SU-DHL-6 (cell line): ENCODE measurements around the gene GALNT9.
"Not testable (repeated sequence)": the region's sequence is repeated elsewhere in the genome, so short reads cannot be mapped to it uniquely, and the experiment has no call there.

Source experiments
- H2AFZ ChIP-seq: fragments of 200-600 bp; sonication (generic); 2 replicates; pipeline ENCODE4 v1.6.1; 2014; ENCODE audit warnings: low read depth, mild to moderate bottlenecking, moderate library complexity, mixed read lengths, antibody characterized with exemption, low read length; ENCODE audit not compliant: severe bottlenecking
- H3F3A ChIP-seq: fragments of 200-600 bp; shearing (Covaris generic); 2 replicates; pipeline ENCODE4 v1.6.0; 2016; ENCODE audit warnings: antibody characterized with exemption, mild to moderate bottlenecking; ENCODE audit not compliant: insufficient read depth
- H3K27ac ChIP-seq: fragments of 200-600 bp; sonication (generic); 2 replicates; pipeline ENCODE4 v1.5.1; 2016; ENCODE audit warnings: low read depth, mild to moderate bottlenecking, low read length, moderate library complexity, mixed read lengths
- H3K27me3 ChIP-seq: fragments of 200-600 bp; sonication (generic), shearing (Covaris generic); 2 replicates; pipeline ENCODE4 v1.6.0; 2014; ENCODE audit warnings: mild to moderate bottlenecking, low read length
- H3K36me3 ChIP-seq: fragments of 200-600 bp; sonication (generic); 2 replicates; pipeline ENCODE4 v1.6.1; 2014; ENCODE audit warnings: mild to moderate bottlenecking, low read length, mixed read lengths
- H3K4me2 ChIP-seq: fragments of 300-600, 200-600 bp; shearing (Covaris generic), sonication (generic); 2 replicates; pipeline ENCODE4 v1.6.0; 2014; ENCODE audit warnings: low read length, low read depth, mild to moderate bottlenecking; ENCODE audit not compliant: poor library complexity, severe bottlenecking
- H3K4me3 ChIP-seq: fragments of 200-600 bp; sonication (generic); 2 replicates; pipeline ENCODE4 v1.5.1; 2014; ENCODE audit warnings: antibody characterized with exemption, low read length, mild to moderate bottlenecking, mixed read lengths; ENCODE audit not compliant: insufficient read depth, poor library complexity, severe bottlenecking
- H3K79me2 ChIP-seq: fragments of 200-600 bp; sonication (generic); 2 replicates; pipeline ENCODE4 v1.6.1; 2014; ENCODE audit warnings: mild to moderate bottlenecking, low read length, moderate library complexity; ENCODE audit not compliant: insufficient read depth
- H3K9ac ChIP-seq: fragments of 200-600 bp; sonication (generic); 2 replicates; pipeline ENCODE4 v1.7.0; 2014; ENCODE audit warnings: mild to moderate bottlenecking, low read length
- H3K9me2 ChIP-seq: fragments of 200-600 bp; sonication (generic); replicated peaks from 2 replicates; pipeline ENCODE4 v1.6.1; 2014; ENCODE audit warnings: low read length; ENCODE audit not compliant: insufficient read depth
- H3K9me3 ChIP-seq: fragments of 200-600 bp; sonication (generic); 2 replicates; pipeline ENCODE4 v1.6.1; 2014; ENCODE audit warnings: low read length, mixed read lengths; ENCODE audit not compliant: insufficient read depth
- H4K20me1 ChIP-seq: fragments of 200-600 bp; sonication (generic); 2 replicates; pipeline ENCODE4 v1.6.1; 2014; ENCODE audit warnings: low read depth, mild to moderate bottlenecking, antibody characterized with exemption, low read length, moderate library complexity, mixed read lengths
- CTCF ChIP-seq: fragments of 200-600 bp; sonication (generic); IDR thresholded peaks from one replicate; pipeline ENCODE4 v1.5.1; 2017; ENCODE audit warnings: antibody characterized with exemption, mild to moderate bottlenecking, low read length, moderate library complexity; ENCODE audit not compliant: insufficient read depth, poor library complexity, severe bottlenecking
- EZH2phosphoT487 ChIP-seq: fragments of 200-600 bp; sonication (generic), shearing (Covaris generic); conservative IDR thresholded peaks from 2 replicates; pipeline ENCODE4 v1.6.1; 2018; ENCODE audit warnings: mild to moderate bottlenecking, antibody characterized with exemption, low read length, moderate library complexity, mixed read lengths

The GALNT9 gene

GRCh38 chr12:132224484-132224883 is 104.9 kb downstream of the GALNT9 start:
- Histone ChIP-seq H3K9me2 (no peaks in the 10 kb centered on the region), H3F3A (no peaks in the 10 kb centered on the region), H2AFZ (no peak overlapping the region), H3K9me3 (peaks cover 23% of the 10 kb centered on the region; the same call in 1 of the 2 replicates), H3K4me2 (no peak overlapping the region), H4K20me1 (no peaks in the 10 kb centered on the region), H3K36me3 (no peaks in the 10 kb centered on the region), H3K27me3 (no peaks in the 10 kb centered on the region), H3K4me3 (no peak overlapping the region), H3K27ac (no peak overlapping the region), H3K9ac (no peak overlapping the region), H3K79me2 (no peaks in the 10 kb centered on the region)
- TF ChIP-seq CTCF (no peak), EZH2phosphoT487 (no peak)

GRCh38 chr12:132222808-132223173 is 106.6 kb downstream of the GALNT9 start:
- TF ChIP-seq CTCF (no peak), EZH2phosphoT487 (no peak)
- Histone ChIP-seq H2AFZ (no peak overlapping the region), H3K79me2 (no peaks in the 10 kb centered on the region), H3K4me3 (no peak overlapping the region), H3K27ac (no peak overlapping the region), H3K36me3 (no peaks in the 10 kb centered on the region), H3K9ac (no peak overlapping the region), H3K9me3 (peaks cover 23% of the 10 kb centered on the region; the same call in 1 of the 2 replicates), H3K4me2 (no peak overlapping the region), H3F3A (no peaks in the 10 kb centered on the region), H3K27me3 (no peaks in the 10 kb centered on the region), H4K20me1 (no peaks in the 10 kb centered on the region), H3K9me2 (no peaks in the 10 kb centered on the region)

GRCh38 chr12:132222096-132222807 is 107.1 kb downstream of the GALNT9 start:
- H3K27me3 ChIP-seq = no peaks in the 10 kb centered on the region
- H3K36me3 ChIP-seq = no peaks in the 10 kb centered on the region
- H3K9ac ChIP-seq = no peak overlapping the region
- no peaks in the 10 kb centered on the region for H3F3A ChIP-seq
- H4K20me1 ChIP-seq = no peaks in the 10 kb centered on the region
- no peaks in the 10 kb centered on the region for H3K79me2 ChIP-seq
- peaks cover 23% of the 10 kb centered on the region; the same call in 1 of the 2 replicates for H3K9me3 ChIP-seq
- H3K4me3 ChIP-seq = no peak overlapping the region
- TF ChIP-seq EZH2phosphoT487 (no peak), CTCF (no peak)
- no peaks in the 10 kb centered on the region for H3K9me2 ChIP-seq
- H3K27ac ChIP-seq = no peak overlapping the region
- H3K4me2 ChIP-seq = no peak overlapping the region
- no peak overlapping the region for H2AFZ ChIP-seq

- H3K9ac ChIP-seq, H3K4me2 ChIP-seq, H4K20me1 ChIP-seq: not testable (repeated sequence)
Measured at GRCh38 chr12:132219761-132220160, 109.6 kb downstream of the GALNT9 start.

More at GRCh38 chr12:132219761-132220160, 109.6 kb downstream of the GALNT9 start:
- not testable (repeated sequence) for H3K4me3 ChIP-seq, H3K79me2 ChIP-seq, H2AFZ ChIP-seq, H3F3A ChIP-seq, H3K9me2 ChIP-seq, H3K27ac ChIP-seq, H3K27me3 ChIP-seq, H3K36me3 ChIP-seq, H3K9me3 ChIP-seq
